Heart left ventricle (tissue), 16 donors: ENCODE data around the gene ASXL1. TPM values are rescaled to one million over a fixed set of nuclear protein-coding genes. Genes with fewer than 3 reads are reported as not detected.

Experiments
- ATAC-seq, 4 donors: fragments of 200-7000 bp; cut with Tn5 transposase; one replicate each; pipeline ENCODE4 v1.9.1; 2020 to 2022; ENCODE audit warnings: moderate library complexity in 4 of 4, mild to moderate bottlenecking in 3 of 4, moderate number of reproducible peaks in 1 of 4
- DNase-seq, 5 donors: peaks; one replicate each; pipeline ENCODE4 v3.0.0-alpha.2; 2020
- H3K27ac ChIP-seq, 12 donors: fragments of 200-600 bp; sonication (generic) in 4 of 12; one replicate each; pipeline versions ENCODE4 v1.5.0 to v1.8.0; 2016 to 2022; ENCODE audit warnings: mild to moderate bottlenecking in 2 of 12
- H3K27me3 ChIP-seq, 9 donors: fragments of 200-600 bp; sonication (generic) in 2 of 9; one replicate each; pipeline versions ENCODE4 v1.5.1 to v1.8.0; 2016 to 2022; ENCODE audit warnings: mild to moderate bottlenecking in 3 of 9
- H3K36me3 ChIP-seq, 9 donors: fragments of 200-600 bp; sonication (generic) in 2 of 9; one replicate each; pipeline versions ENCODE4 v1.5.0 to v1.8.0; 2018 to 2022; ENCODE audit warnings: mild to moderate bottlenecking in 2 of 9
- H3K4me1 ChIP-seq, 12 donors: fragments of 200-600 bp; sonication (generic) in 4 of 12; one replicate each; pipeline versions ENCODE4 v1.5.0 to v1.8.0; 2016 to 2022; ENCODE audit warnings: mild to moderate bottlenecking in 3 of 12
- H3K4me3 ChIP-seq, 12 donors: fragments of 200-600 bp; sonication (generic) in 4 of 12; one replicate each; pipeline versions ENCODE4 v1.5.0 to v1.8.0; 2017 to 2022; ENCODE audit warnings: mild to moderate bottlenecking in 9 of 12, moderate library complexity in 4 of 12
- H3K9me3 ChIP-seq, 12 donors: fragments of 200-600 bp; sonication (generic) in 4 of 12; one replicate each; pipeline versions ENCODE4 v1.5.0 to v1.8.0; 2016 to 2022; ENCODE audit warnings: mild to moderate bottlenecking in 1 of 12
- POLR2A ChIP-seq, 2 donors: fragments of 450-650 bp; IDR thresholded peaks; one replicate each; pipeline ENCODE4 v1.6.1; 2017; ENCODE audit warnings: antibody characterized with exemption in 2 of 2, mild to moderate bottlenecking in 2 of 2, moderate library complexity in 2 of 2
- WGBS, 4 donors: extraction: QIAGEN DNeasy Blood & Tissue Kit in 2 of 4; methylation state at CpG; one replicate each; pipeline versions ENCODE4 v1.1.5 to v1.1.7; 2013 to 2018; 5-methylcytosine and 5-hydroxymethylcytosine counted together
- intact Hi-C, 10 donors: fragments of 100-400 bp; cut with DNase I; formaldehyde crosslinking; loops; one replicate each; pipeline versions ENCODE4 v1.11.1 to v1.14.2; 2022
- polyA plus RNA-seq, 2 donors: library from polyadenylated mRNA; stranded (reverse); fragments of 200-250 nt; gene quantifications; one replicate each; pipeline ENCODE4 v1.2.3, GENCODE V29; 2013
- total RNA-seq, 9 donors: library from RNA; depleted of rRNA in 2 of 9; stranded (reverse); fragments of >200 nt in 2 of 9; fragmentation: NEBNext Ultra II Directional in 3 of 9; extraction: Animal tissue kit (Norgen Biotek cat#: 25700) in 3 of 9; gene quantifications; one replicate each; pipeline versions ENCODE4 v1.1.0 to v1.2.4, GENCODE V29; 2016 to 2023
- TF ChIP-seq, protein P1 (sequence below), 12 donors: fragments of 200-600 bp; sonication (generic) in 4 of 12; IDR thresholded peaks; one replicate each; pipeline versions ENCODE4 v1.5.0 to v1.8.0; 2018 to 2022; ENCODE audit warnings: antibody characterized with exemption in 12 of 12, mild to moderate bottlenecking in 5 of 12
- donor health status: ischemic (EF 13 %, LVEDD 7.1; RV severe dilation, severe dysfunction).
- donor health status: healthy with polysubstance abuse.
- donor health status: DM: no; HTN: yes; CAD: no.
- donor health status: DM: no; HTN: no; CAD: no.
- donor health status: ischemic (EF 25% LVEDD 6.9; RV normal size, moderate dysfunction).
- donor health status: ischemic (EF 25% LVEDD 5.7; RV mildly dilated, moderate dysfunction).
- donor health status: healthy.
- donor health status: DM: yes; HTN: yes; CAD: no.
- donor health status: ischemic (EF 35%, LVEDD 5.7; RV mildly dilated, moderate dysfunction).
- donor health status: nonischemic (EF 11% LVEDD 7.7; RV severe dilation, severe dysfunction).
- donor health status: DM: yes; HTN: yes; CAD: no.
- donor health status: PGD.
- donor health status: ischemic (EF 29% LVEDD 5.4; RV normal size, mild dysfunction).
- donor health status: nonischemic (EF 23%, LVEDD 6.1; RV moderate dilation, normal function).

ASXL1 gene
- total and polyA plus RNA-seq, 11 donors: 15.1 to 50.1 (median 26.5) TPM

DNA sequence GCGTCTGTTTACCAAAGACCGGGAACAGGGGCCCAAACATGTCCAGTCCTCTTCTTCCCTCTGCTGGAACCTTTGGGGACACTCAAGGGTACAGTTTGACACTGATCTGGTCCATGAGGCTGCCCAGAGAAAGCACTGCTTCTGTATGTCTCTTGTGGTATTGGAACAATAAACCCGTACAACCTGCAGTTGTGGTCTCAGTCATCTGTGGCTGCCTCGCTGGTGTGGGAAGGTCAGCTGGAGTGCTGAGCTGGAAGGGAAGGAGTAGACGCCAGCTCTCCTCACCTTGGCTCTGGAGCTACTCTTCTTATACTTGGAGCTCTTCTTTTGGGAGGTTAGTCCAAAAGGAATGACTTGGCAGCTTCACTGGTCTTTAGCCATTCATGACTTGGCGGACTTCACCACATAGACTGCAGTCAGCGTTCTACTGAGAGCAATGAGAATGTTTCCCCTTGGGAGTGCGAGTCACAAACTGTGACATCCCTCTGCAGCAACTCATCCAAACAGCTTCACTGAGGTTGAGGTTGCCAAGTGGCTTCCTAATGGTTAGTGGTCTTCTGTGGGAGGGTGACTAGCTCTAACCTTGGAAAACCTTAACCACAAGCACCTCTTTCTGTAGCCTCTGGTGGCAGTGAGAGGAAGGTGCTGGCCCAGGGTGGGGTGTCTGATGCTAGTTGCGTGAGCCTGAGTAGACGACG lies 81.2 kb downstream of the ASXL1 start:
- Histone ChIP-seq H3K4me1 (peaks cover 0 to 4% (median 0%) of the 10 kb centered on the region in 12 donors), H3K36me3 (peaks cover 6 to 86% (median 75%) of the 10 kb centered on the region in 9 donors), H3K27me3 (no peaks in the 10 kb centered on the region), H3K9me3 (no peaks in the 10 kb centered on the region), H3K4me3 (no peak overlapping the region), H3K27ac (no peak overlapping the region)
- DNase-seq: no peak
- ATAC-seq: no peak
- TF ChIP-seq, protein P1, sequence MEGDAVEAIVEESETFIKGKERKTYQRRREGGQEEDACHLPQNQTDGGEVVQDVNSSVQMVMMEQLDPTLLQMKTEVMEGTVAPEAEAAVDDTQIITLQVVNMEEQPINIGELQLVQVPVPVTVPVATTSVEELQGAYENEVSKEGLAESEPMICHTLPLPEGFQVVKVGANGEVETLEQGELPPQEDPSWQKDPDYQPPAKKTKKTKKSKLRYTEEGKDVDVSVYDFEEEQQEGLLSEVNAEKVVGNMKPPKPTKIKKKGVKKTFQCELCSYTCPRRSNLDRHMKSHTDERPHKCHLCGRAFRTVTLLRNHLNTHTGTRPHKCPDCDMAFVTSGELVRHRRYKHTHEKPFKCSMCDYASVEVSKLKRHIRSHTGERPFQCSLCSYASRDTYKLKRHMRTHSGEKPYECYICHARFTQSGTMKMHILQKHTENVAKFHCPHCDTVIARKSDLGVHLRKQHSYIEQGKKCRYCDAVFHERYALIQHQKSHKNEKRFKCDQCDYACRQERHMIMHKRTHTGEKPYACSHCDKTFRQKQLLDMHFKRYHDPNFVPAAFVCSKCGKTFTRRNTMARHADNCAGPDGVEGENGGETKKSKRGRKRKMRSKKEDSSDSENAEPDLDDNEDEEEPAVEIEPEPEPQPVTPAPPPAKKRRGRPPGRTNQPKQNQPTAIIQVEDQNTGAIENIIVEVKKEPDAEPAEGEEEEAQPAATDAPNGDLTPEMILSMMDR (IDR thresholded peaks at IDR 0.05): no peak
- TF ChIP-seq POLR2A (IDR thresholded peaks at IDR 0.05): no peak
- WGBS, 4 donors: 83 to 88% (median 85%) methylated on average over 11 of the region's 11 CpGs
- intact Hi-C loops: loop anchor here in 2 of 10 donors (10.0 kb wide), 2 partner anchors 46 to 74 kb away; no protein-coding TSS in a partner anchor

DNA sequence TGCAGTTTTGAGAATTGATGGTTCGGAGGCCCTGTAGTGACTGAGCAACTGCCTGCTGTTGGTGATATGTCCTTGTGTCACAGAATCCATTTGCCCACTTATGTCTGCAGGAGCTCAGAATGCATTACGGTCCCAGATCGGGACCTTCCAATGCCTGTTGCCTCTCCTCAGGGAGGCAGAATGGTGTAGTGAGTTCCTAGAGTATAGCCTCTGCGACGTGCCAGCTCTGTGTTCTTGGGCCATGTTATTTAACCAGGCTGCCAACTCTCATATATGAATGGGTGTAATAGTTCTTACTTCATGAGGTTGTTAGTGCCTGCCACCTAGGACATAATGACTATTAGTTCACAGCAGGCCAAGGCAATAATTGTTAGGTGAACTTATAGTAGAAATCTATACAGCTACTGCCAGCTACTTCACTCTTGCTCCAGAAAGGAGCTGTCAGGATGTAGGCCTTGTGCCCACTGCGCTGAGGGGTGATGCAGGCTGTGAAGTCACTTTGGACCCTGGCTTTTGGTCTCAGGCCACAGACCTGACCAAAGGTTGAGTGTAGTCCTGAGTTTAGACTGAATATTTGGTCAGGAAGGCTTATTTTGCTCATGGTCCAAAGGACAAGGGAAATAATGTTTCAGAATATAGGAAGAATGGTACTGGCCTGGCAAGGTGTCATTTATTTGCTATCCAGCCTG lies 82.1 kb downstream of the ASXL1 start:
- DNase-seq: no peak
- no peak for TF ChIP-seq POLR2A (IDR thresholded peaks at IDR 0.05)
- TF ChIP-seq, protein P1 (IDR thresholded peaks at IDR 0.05): no peak
- Histone ChIP-seq H3K27ac (no peak overlapping the region), H3K9me3 (no peaks in the 10 kb centered on the region), H3K4me1 (peaks cover 0 to 2% (median 0%) of the 10 kb centered on the region in 12 donors), H3K27me3 (no peaks in the 10 kb centered on the region), H3K4me3 (no peak overlapping the region), H3K36me3 (peaks cover 6 to 86% (median 66%) of the 10 kb centered on the region in 9 donors)
- intact Hi-C loops: no loop called here
- ATAC-seq: no peak
- 80 to 97% (median 87%) methylated on average over 6 of the region's 6 CpGs for WGBS, 4 donors

DNA sequence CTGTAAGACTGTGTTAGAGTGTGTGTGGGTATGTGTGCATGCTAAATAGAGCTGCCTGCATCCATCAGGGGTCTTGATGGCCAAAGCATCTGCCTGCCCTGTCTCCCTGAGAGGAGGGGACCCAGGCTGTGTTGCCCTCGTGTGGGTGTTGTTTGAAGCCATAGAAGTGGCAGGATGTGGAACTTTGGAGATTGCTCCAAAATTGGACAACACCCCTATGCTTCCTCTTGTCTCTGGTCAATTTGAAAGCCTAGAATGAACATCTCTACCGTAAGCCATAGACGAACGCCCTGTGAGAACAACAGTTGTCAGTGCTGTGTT lies 82.6 kb downstream of the ASXL1 start:
- Histone ChIP-seq H3K9me3 (no peaks in the 10 kb centered on the region), H3K27me3 (no peaks in the 10 kb centered on the region), H3K4me1 (peaks cover 0 to 4% (median under 1%) of the 10 kb centered on the region in 12 donors), H3K27ac (no peak overlapping the region), H3K36me3 (peaks cover 6 to 86% (median 64%) of the 10 kb centered on the region in 9 donors), H3K4me3 (no peak overlapping the region)
- WGBS, 4 donors: 91 to 96% (median 92%) methylated on average over 4 of the region's 4 CpGs
- no peak for ATAC-seq
- no peak for DNase-seq
- intact Hi-C loops: no loop called here
- TF ChIP-seq, protein P1 (IDR thresholded peaks at IDR 0.05): no peak
- no peak for TF ChIP-seq POLR2A (IDR thresholded peaks at IDR 0.05)

DNA sequence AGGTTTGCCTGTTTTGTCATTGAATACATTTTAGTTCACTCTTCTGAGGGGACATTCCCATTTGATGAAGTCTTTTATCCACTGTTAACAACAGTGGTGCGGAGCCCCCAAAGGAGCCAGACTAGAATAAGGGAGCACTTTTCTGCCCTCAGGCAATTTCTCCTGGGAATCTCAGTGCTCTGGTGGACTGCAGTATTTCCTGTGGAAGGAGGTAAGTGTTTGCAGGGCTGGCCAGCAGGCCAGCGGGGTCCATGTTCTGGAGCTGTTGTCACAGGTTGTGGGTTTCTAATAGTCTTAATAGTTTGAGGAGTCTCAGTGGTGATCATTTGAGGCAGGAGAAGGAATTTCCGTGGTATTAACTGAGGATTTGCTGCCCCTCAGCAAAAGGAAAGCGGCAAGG lies 83.5 kb downstream of the ASXL1 start:
- DNase-seq (no peak), ATAC-seq (no peak)
- no peak overlapping the region for H3K27ac ChIP-seq
- no peak for TF ChIP-seq POLR2A (IDR thresholded peaks at IDR 0.05)
- TF ChIP-seq, protein P1 (IDR thresholded peaks at IDR 0.05): no peak
- H3K27me3 ChIP-seq: no peaks in the 10 kb centered on the region
- H3K4me1 ChIP-seq: peaks cover 0 to 11% (median 3%) of the 10 kb centered on the region in 12 donors
- WGBS, 4 donors: 90 to 94% (median 92%) methylated on average over 4 of the region's 4 CpGs
- H3K36me3 ChIP-seq: peaks cover 3 to 86% (median 60%) of the 10 kb centered on the region in 9 donors
- intact Hi-C loops: no loop called here
- H3K9me3 ChIP-seq: no peaks in the 10 kb centered on the region
- H3K4me3 ChIP-seq: no peak overlapping the region
